Naive thymus-derived CD4-positive, alpha-beta T cell (primary cell): ENCODE data around the gene ACRV1. TPM values are rescaled to one million over a fixed set of nuclear protein-coding genes. Genes with fewer than 3 reads are reported as not detected.
A peak's percentile ranks its signal among the peaks of the same experiment; 100 is the strongest.

ENCODE experiments used
- ATAC-seq: fragments of 150-1000 bp; cut with Tn5 transposase; 2 replicates; pipeline ENCODE4 v1.10.0; 2021; ENCODE audit warnings: mild to moderate bottlenecking, moderate library complexity
- CTCF ChIA-PET: fragments of 350-600 bp; sonication (Branson Sonifier 250); formaldehyde crosslinking; loops from one replicate; lab custom pipeline; 2021; ENCODE audit warnings: antibody characterized with exemption; lab: Charles Lee
- POLR2A ChIA-PET: fragments of 350-600 bp; sonication (Branson Sonifier 250); formaldehyde crosslinking; loops from one replicate; lab custom pipeline; 2021; ENCODE audit warnings: antibody characterized with exemption, inconsistent platforms; lab: Charles Lee
- DNase-seq, 9 donors: peaks; one replicate each; pipeline versions ENCODE4 v3.0.0 to v3.0.0-alpha.2; 2020 to 2022; ENCODE audit warnings: mixed read lengths in 1 of 9
- H3K27ac ChIP-seq: one replicate; pipeline ENCODE4 v1.7.0; 2013; ENCODE audit warnings: mild to moderate bottlenecking, low read depth, low read length, moderate library complexity
- H3K27me3 ChIP-seq, 2 donors: one replicate each; pipeline ENCODE4 v1.7.0; 2013; ENCODE audit warnings: low read length in 2 of 2, mild to moderate bottlenecking in 2 of 2, moderate library complexity in 2 of 2; ENCODE audit not compliant: control insufficient read depth in 2 of 2, insufficient read depth in 2 of 2
- H3K36me3 ChIP-seq, 3 experiments: 1 replicate in 2 of 3; 2 replicates in 1 of 3; pipeline ENCODE4 v1.7.0; 2013; ENCODE audit warnings: low read length in 3 of 3, mild to moderate bottlenecking in 3 of 3, moderate library complexity in 1 of 3; ENCODE audit not compliant: insufficient read depth in 3 of 3, control insufficient read depth in 2 of 3
- H3K4me1 ChIP-seq, 2 donors: one replicate each; pipeline ENCODE4 v1.7.0; 2013; ENCODE audit warnings: low read length in 2 of 2, mild to moderate bottlenecking in 2 of 2, moderate library complexity in 1 of 2; ENCODE audit not compliant: control insufficient read depth in 2 of 2, insufficient read depth in 2 of 2
- H3K4me3 ChIP-seq: 2 replicates; pipeline ENCODE4 v1.7.0; 2013; ENCODE audit warnings: mild to moderate bottlenecking, low read length
- H3K9me3 ChIP-seq, 3 experiments: 1 replicate in 2 of 3; 2 replicates in 1 of 3; pipeline ENCODE4 v1.7.0; 2013; ENCODE audit warnings: low read length in 3 of 3; ENCODE audit not compliant: control insufficient read depth in 2 of 3
- H3K27ac Mint-ChIP-seq, 9 donors: one replicate each; pipeline ENCODE4 v1.8.0; 2020 to 2022; ENCODE audit warnings: mixed read lengths in 9 of 9, mild to moderate bottlenecking in 8 of 9, moderate library complexity in 5 of 9, inconsistent platforms in 2 of 9
- H3K27me3 Mint-ChIP-seq, 5 donors: one replicate each; pipeline ENCODE4 v1.8.0; 2021 to 2022; ENCODE audit warnings: mixed read lengths in 5 of 5, mild to moderate bottlenecking in 1 of 5
- H3K36me3 Mint-ChIP-seq, 5 donors: one replicate each; pipeline ENCODE4 v1.8.0; 2020 to 2022; ENCODE audit warnings: mixed read lengths in 5 of 5, mild to moderate bottlenecking in 3 of 5, inconsistent platforms in 1 of 5
- H3K4me1 Mint-ChIP-seq, 7 donors: one replicate each; pipeline ENCODE4 v1.8.0; 2020 to 2022; ENCODE audit warnings: mixed read lengths in 7 of 7, mild to moderate bottlenecking in 3 of 7, inconsistent platforms in 1 of 7
- H3K4me3 Mint-ChIP-seq, 10 donors: one replicate each; pipeline ENCODE4 v1.8.0; 2020 to 2022; ENCODE audit warnings: mild to moderate bottlenecking in 10 of 10, mixed read lengths in 10 of 10, moderate library complexity in 6 of 10, inconsistent platforms in 2 of 10
- H3K9me3 Mint-ChIP-seq, 11 donors: one replicate each; pipeline ENCODE4 v1.8.0; 2020 to 2022; ENCODE audit warnings: mixed read lengths in 11 of 11, mild to moderate bottlenecking in 4 of 11, inconsistent platforms in 1 of 11, moderate library complexity in 1 of 11
- intact Hi-C, 2 donors: fragments of 100-400 bp; cut with micrococcal nuclease; formaldehyde crosslinking; loops; one replicate each; pipeline ENCODE4 v1.15.1; 2023
- polyA plus RNA-seq, 2 donors: library from polyadenylated mRNA; unstranded; fragments of 300-500 nt; fragmentation: Illumina TruSeq; gene quantifications; one replicate each; pipeline ENCODE4 v1.2.3, GENCODE V29; 2021
- total RNA-seq, 6 experiments: library from RNA in 5 of 6; stranded (reverse) in 5 of 6; gene quantifications; 1 replicate in 5 of 6; 2 replicates in 1 of 6; pipeline ENCODE4 v1.2.3 and lab custom pipeline; 2021 to 2026

The ACRV1 gene
- total and polyA plus RNA-seq, 7 experiments from 2014 or later: not detected

- Mint-ChIP-seq H3K27ac (peak overlapping the region in 4 of 9 donors; percentile 7 to 94 (median 68)), H3K9me3 (no peaks in the 10 kb centered on the region), H3K27me3 (no peaks in the 10 kb centered on the region), H3K4me1 (peaks cover 13 to 34% (median 15%) of the 10 kb centered on the region in 7 donors), H3K4me3 (no peak overlapping the region), H3K36me3 (peaks cover 4 to 30% (median 12%) of the 10 kb centered on the region in 5 donors)
- peaks cover 0 to 5% of the 10 kb centered on the region in 2 donors for H3K4me1 ChIP-seq
- ChIA-PET POLR2A (interaction anchor here (0.6 to 5.5 kb wide), 2 partner anchors 9 to 31 kb away, joined by 6 to 46 read pairs; partner anchors contain the start of gene STT3A), CTCF (no interaction called here)
- peaks cover 16 to 46% (median 19%) of the 10 kb centered on the region in 3 experiments for H3K36me3 ChIP-seq
- ATAC-seq: no peak
- H3K27me3 ChIP-seq: no peaks in the 10 kb centered on the region
- intact Hi-C loops: no loop called here
- DNase-seq: no peak
- H3K9me3 ChIP-seq: no peaks in the 10 kb centered on the region
- no peak overlapping the region for H3K4me3 ChIP-seq
- no peak overlapping the region for H3K27ac ChIP-seq
Observed at GRCh38 chr11:125623064-125623463, 57.6 kb downstream of the ACRV1 start.

GRCh38 chr11:125621995-125622394 is 58.7 kb downstream of the ACRV1 start:
- DNase-seq (no peak), ATAC-seq (no peak)
- Histone ChIP-seq H3K4me3 (no peak overlapping the region), H3K27ac (no peak overlapping the region), H3K27me3 (no peaks in the 10 kb centered on the region), H3K4me1 (peaks cover 0 to 5% of the 10 kb centered on the region in 2 donors), H3K9me3 (no peaks in the 10 kb centered on the region), H3K36me3 (peaks cover 19 to 52% (median 22%) of the 10 kb centered on the region in 3 experiments)
- H3K27ac Mint-ChIP-seq: peak overlapping the region in 1 of 9 donors; percentile 45
- no peak overlapping the region for H3K4me3 Mint-ChIP-seq
- ChIA-PET CTCF (interaction anchor here (1.1 kb wide), 1 partner anchor 52 kb away, joined by 3 read pairs; no protein-coding TSS in a partner anchor), POLR2A (interaction anchor here (5.5 kb wide), 1 partner anchor 30 kb away, joined by 46 read pairs; the partner anchor contains the start of gene STT3A)
- H3K36me3 Mint-ChIP-seq: peaks cover 4 to 35% (median 14%) of the 10 kb centered on the region in 5 donors
- H3K27me3 Mint-ChIP-seq: no peaks in the 10 kb centered on the region
- peaks cover 12 to 24% (median 14%) of the 10 kb centered on the region in 7 donors for H3K4me1 Mint-ChIP-seq
- intact Hi-C loops: no loop called here
- no peaks in the 10 kb centered on the region for H3K9me3 Mint-ChIP-seq

Other genes starting within 250 kb of the ACRV1 start
- 1 to 10 TPM in 3 of 5 experiments, under 1 TPM in 1, not detected in 1; 0.87 to 6.6 (median 1.2) TPM for gene FEZ1, start 184.6 kb downstream of the ACRV1 start, total RNA-seq
- gene FEZ1, start 184.6 kb downstream of the ACRV1 start, polyA plus RNA-seq: not detected
- gene EI24, start 111.4 kb downstream of the ACRV1 start, total RNA-seq: 10 to 100 TPM; 21.3 to 42.7 (median 35.7) TPM
- gene EI24, start 111.4 kb downstream of the ACRV1 start, polyA plus RNA-seq: 100 to 1,000 TPM in 1 of 2 donors, 10 to 100 TPM in 1; 79.4 to 102 TPM
- 100 to 1,000 TPM in 1 of 5 experiments, 10 to 100 TPM in 4; 39.6 to 153 (median 84.5) TPM for gene STT3A, start 88.0 kb downstream of the ACRV1 start, total RNA-seq
- 10 to 100 TPM; 27.3 to 60.6 TPM for gene STT3A, start 88.0 kb downstream of the ACRV1 start, polyA plus RNA-seq
- gene CHEK1, start 55.7 kb downstream of the ACRV1 start, total RNA-seq: 10 to 100 TPM in 1 of 5 experiments, 1 to 10 TPM in 4; 2.2 to 62.6 (median 7.5) TPM
- gene CHEK1, start 55.7 kb downstream of the ACRV1 start, polyA plus RNA-seq: 1 to 10 TPM; 1.2 to 1.7 TPM
- gene PATE1, start 65.4 kb upstream of the ACRV1 start, total RNA-seq: not detected
- gene PATE1, start 65.4 kb upstream of the ACRV1 start, polyA plus RNA-seq: not detected
- gene PATE2, start 98.0 kb upstream of the ACRV1 start, total RNA-seq: not detected
- gene PATE2, start 98.0 kb upstream of the ACRV1 start, polyA plus RNA-seq: not detected
- gene PATE3, start 107.3 kb upstream of the ACRV1 start, total RNA-seq: not detected
- gene PATE3, start 107.3 kb upstream of the ACRV1 start, polyA plus RNA-seq: not detected
- gene PATE4, start 152.5 kb upstream of the ACRV1 start, total RNA-seq: not detected
- gene PATE4, start 152.5 kb upstream of the ACRV1 start, polyA plus RNA-seq: not detected
- gene HYLS1, start 206.8 kb upstream of the ACRV1 start, total RNA-seq: 10 to 100 TPM in 1 of 5 experiments, 1 to 10 TPM in 4; 2.7 to 13.1 (median 8.0) TPM
- gene HYLS1, start 206.8 kb upstream of the ACRV1 start, polyA plus RNA-seq: 10 to 100 TPM in 1 of 2 donors, 1 to 10 TPM in 1; 7.5 to 13.1 TPM
- 10 to 100 TPM in 2 of 5 experiments, 1 to 10 TPM in 3; 4.6 to 15.3 (median 9.3) TPM for gene PUS3, start 222.4 kb upstream of the ACRV1 start, total RNA-seq
- 10 to 100 TPM in 1 of 2 donors, 1 to 10 TPM in 1; 9.6 to 14.1 TPM for gene PUS3, start 222.4 kb upstream of the ACRV1 start, polyA plus RNA-seq
- gene DDX25, start 223.7 kb upstream of the ACRV1 start, total RNA-seq: under 1 TPM in 1 of 5 experiments, not detected in 4; 0.05 TPM
- gene DDX25, start 223.7 kb upstream of the ACRV1 start, polyA plus RNA-seq: under 1 TPM in 1 of 2 donors, not detected in 1; 0.02 TPM